DMS79 (cell line): ENCODE measurements around the gene KLHL28.

Experiments used
- DNase-seq: peaks from one replicate; lab custom pipeline; 2025; lab: John Stamatoyannopoulos, UW

Gene KLHL28

GRCh38 chr14:44961554-44962333 is at the start of gene KLHL28, which contains the start of gene TOGARAM1:
KLHL28 (minus strand) TSS chr14:44961947; CDS start chr14:44945928, 16,019 bp downstream.
TOGARAM1 (plus strand) TSS chr14:44962190; CDS start chr14:44962422, 232 bp downstream.
- peak; percentile 100 for DNase-seq

- no peak for DNase-seq
Observed at GRCh38 chr14:45003924-45004323, 42.2 kb upstream of the KLHL28 start.

GRCh38 chr14:44995770-44996294 is 34.1 kb upstream of the KLHL28 start:
- no peak for DNase-seq

GRCh38 chr14:44995196-44995595 is 33.4 kb upstream of the KLHL28 start:
- DNase-seq: no peak

- no peak for DNase-seq
Observed at GRCh38 chr14:44990533-44990932, 28.8 kb upstream of the KLHL28 start.

GRCh38 chr14:44989497-44990440 is 28.0 kb upstream of the KLHL28 start:
- DNase-seq: no peak

- peak; percentile 99 for DNase-seq
Observed at GRCh38 chr14:44988694-44989093, 26.9 kb upstream of the KLHL28 start.

- DNase-seq: no peak
Observed at GRCh38 chr14:44982594-44982993, 20.8 kb upstream of the KLHL28 start.

- DNase-seq: peak; percentile 75
Observed at GRCh38 chr14:44981198-44981597, 19.5 kb upstream of the KLHL28 start.

- no peak for DNase-seq
Observed at GRCh38 chr14:44979740-44980356, 18.1 kb upstream of the KLHL28 start.

- DNase-seq: no peak
Observed at GRCh38 chr14:44979273-44979672, 17.5 kb upstream of the KLHL28 start.

GRCh38 chr14:44971459-44971858 is 9.7 kb upstream of the KLHL28 start:
- no peak for DNase-seq

- no peak for DNase-seq
Observed at GRCh38 chr14:44970907-44971306, 9.2 kb upstream of the KLHL28 start.

- DNase-seq: no peak
Observed at GRCh38 chr14:44968714-44969113, 7.0 kb upstream of the KLHL28 start.

- no peak for DNase-seq
Observed at GRCh38 chr14:44966601-44967336, 5.0 kb upstream of the KLHL28 start.

GRCh38 chr14:44963775-44964380 is 2.1 kb upstream of the KLHL28 start:
- DNase-seq: peak; percentile 32

- DNase-seq: no peak
Observed at GRCh38 chr14:44963044-44963528, 1.3 kb upstream of the KLHL28 start.

GRCh38 chr14:44962334-44963043 is 742 bp upstream of the KLHL28 start:
- DNase-seq: no peak

GRCh38 chr14:44961151-44961553 is 595 bp downstream of the KLHL28 start:
- peak; percentile 39 for DNase-seq

GRCh38 chr14:44960646-44961045 is 1.1 kb downstream of the KLHL28 start:
- DNase-seq: no peak
